GM19099 (cell line): Measurements from ENCODE around the gene CRYBB3.

ENCODE experiments used
- POLR2A ChIP-seq: IDR thresholded peaks from 3 replicates; pipeline ENCODE4 v1.6.1; 2011; ENCODE audit warnings: low read depth; ENCODE audit not compliant: insufficient read length; ENCODE audit errors: extremely low read depth

CRYBB3 gene

DNA sequence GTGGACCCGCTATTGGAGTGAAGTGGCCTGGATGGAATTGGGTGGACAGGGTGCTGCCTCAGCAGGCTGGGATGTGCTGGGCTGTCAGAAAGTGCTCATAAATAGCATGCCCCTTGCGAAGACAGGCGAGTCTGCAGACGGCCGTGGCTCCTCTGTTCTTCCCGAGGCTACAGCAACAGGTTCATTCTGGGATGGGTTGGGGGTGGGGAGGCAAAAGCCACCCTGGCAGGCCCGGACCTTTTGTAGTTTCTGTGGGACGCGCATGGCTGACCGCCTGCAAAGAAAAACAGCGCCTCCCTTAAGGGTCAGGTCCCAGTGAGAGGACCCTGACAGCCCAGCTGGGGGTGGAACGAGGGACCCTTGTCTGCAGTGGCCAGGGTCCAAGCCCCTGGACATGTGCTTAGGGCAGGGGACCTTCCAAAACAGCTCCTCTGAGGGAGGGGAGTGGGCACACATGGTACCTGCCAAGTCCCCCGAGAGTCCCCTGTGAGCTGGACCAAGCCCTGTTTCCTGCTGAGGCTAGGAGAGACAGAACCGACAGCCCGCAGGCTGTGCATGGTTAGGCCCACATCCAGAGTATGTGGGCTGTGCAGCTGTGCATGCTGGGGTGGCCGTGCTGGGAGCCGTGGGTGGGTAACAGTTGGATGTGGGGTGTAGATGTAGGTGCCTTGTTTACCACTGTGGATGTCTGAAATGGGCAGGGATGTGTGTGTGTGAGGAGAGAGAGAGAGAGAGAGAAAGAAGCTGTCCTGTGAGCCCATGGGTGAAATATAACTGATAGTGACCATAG is at the start of gene CRYBB3:
TSS of gene CRYBB3 (plus strand) at position 128 of the 790 bp plus-strand sequence. CDS start 1,539 bp downstream, outside the sequence.
- TF ChIP-seq POLR2A = no peak

DNA sequence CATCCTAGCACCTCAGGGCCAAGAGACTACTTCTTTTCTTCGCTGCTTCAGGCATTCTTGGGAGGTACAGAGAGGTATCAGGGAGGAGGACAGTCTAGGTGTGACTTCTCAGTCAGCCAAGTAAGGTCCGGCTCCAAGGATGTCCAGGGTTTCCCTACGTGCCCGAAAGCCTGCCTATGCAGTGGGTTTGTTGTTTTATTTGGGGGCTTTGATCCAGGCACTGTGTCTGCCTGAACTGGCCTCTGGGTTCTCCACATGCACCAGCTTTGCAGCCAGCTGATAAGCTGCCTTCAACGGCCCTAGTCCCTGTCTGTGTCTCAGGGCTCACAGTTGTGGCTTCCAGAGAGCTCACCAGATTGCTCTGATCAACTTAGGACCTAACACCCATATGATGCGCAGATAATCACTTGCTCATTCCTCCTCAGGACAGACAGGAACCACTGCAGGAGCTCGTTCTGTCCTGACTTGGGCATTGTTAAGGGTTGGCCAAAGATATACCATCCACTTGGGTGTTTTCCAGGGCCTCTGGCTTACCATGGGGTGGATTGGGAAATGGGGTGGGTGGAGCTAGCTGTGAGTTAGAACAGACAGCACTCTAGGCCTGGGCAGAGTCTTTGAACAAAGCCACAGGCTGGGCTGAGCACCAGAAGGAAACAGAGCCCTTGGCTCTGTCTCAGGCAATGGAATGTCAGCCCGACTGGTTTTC is 45.5 kb upstream of the CRYBB3 start:
- TF ChIP-seq POLR2A = no peak

DNA sequence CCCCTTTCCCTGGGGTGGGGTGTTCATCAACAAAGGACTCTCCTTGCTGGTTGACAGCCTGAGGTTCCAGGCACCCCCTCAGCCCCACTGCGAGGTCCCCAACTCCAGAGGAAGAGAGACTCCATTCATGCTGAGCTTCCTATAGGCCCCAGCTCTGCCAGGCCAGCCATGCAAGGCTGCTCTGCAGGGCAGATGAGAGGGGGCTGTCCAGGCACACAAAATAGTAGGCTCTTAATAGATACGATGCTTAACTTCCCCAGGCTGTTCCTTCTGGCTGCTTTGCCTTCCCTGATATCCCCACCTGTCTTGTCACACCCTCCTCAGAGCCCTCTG is 45.0 kb upstream of the CRYBB3 start:
- TF ChIP-seq POLR2A = no peak

DNA sequence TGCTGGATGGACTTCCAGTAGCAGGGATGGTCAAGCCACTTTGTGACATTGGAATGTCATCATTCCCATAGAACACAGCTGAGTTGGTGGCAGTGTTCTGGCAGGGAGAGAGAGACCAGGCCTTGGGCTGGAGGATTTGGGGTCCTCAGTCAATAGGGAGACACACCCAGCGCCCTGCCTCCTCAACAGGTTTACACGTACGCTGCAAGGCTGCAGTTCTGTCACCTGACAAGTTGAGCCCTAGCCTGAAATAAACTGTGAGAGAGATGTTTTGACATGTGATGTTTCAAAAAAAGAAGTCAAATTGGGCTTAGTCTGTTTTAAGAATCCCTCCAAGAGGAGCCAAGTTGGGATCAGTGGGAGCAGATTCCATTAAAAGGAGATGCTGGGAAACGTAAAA is 42.9 kb upstream of the CRYBB3 start:
- no peak for TF ChIP-seq POLR2A

DNA sequence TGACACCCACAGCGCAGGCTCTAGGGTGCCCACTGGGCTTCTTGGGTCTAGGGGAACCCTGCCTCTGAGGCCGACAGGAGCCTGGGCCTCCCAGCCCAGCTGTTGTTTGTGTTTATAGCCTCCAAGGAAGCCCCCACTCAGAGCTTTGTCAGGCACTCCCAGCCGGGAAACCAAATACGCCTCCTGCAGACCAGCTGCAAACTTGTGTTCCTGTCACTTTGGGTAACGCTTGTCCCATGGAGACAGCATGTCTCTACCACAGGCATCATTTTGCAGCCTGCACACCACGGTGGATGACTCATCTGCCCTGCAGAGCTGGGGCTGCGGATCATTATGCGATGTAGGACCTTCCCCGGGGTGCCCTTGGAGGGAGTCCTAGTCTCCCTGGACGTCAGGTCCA is 40.6 kb upstream of the CRYBB3 start:
- no peak for TF ChIP-seq POLR2A

DNA sequence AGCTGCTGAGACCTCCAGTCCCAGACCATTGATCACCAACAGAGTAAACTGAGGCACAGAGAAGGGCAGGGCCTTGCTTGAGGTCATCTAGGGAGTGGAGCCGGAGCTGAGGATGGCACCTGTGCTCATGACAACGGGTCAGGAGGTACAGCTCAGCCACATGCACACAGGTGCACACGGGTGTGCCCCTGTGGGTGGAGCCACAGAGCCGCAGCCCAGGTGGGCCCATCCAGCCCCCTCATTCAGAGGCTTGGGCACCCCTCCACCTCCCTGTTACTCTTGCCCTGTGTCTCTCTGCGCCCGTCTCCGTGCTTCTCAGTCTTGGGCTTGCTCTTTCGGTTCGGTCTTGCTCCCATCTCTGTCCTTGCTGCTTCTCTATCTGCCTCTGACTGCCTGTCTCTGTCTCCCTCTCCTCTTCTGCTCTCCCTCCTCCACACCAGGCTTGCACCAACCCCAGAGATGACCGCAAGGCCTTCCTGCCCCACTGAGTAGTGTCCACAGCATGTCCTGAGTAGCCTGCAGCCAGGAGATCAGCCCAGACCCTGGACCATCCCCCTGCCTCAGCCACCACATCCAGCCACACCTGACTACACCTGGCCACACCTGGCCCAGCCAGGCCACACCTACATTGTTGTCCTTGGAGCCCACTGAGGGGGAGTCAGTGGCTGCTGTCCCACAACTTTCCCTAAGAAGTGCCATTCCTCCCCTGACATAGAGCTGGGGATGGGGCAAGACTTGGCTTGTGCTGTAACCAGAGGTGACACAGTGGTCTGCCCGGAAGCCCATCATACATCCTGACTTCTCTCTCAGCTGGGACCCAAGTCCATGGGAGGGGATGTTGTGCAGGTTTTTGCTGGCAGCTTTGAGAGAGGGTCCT is 39.3 kb upstream of the CRYBB3 start:
- no peak for TF ChIP-seq POLR2A

DNA sequence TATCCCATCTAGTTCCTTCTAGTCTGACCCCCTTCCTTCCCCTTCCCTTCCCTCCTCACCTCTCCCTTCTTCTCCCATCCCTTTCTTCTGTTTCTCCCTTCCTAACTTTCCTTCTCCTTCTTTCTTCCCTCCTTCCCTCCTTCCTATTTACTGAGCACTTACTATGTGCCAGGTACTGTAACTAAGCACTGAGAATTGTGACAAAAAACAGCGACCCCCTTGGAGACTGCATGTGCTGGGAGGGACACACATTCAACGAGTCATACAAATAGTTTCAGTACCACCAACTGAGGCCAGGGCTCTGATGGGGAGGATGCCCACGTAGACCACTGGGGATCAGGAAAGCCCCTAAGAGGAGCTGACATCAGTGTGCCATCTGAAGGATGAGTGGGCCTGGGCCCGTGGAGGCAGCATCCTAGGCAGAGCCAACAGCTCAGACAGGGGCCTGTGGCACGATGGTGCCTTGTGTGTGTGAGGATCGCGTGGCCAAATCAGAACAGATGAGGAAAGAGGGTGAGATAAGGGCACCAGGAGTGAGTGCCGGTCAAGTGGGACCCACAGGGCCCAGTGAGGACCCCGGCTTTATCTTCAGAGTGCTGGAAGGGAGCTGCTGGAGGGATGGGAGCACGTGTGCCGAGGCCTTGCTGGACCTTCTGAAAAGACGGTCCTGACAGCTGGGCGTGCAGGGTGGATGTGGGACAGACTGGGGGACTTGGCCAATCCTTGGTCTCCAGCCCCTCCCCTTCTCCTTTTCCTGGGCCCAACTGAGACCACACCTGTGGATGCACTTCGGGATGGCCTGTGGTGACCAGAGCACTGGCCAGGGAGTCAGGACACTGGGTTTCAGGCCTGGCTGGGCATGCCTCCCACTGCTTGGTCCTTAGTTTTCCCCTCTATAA is 38.4 kb upstream of the CRYBB3 start:
- no peak for TF ChIP-seq POLR2A

DNA sequence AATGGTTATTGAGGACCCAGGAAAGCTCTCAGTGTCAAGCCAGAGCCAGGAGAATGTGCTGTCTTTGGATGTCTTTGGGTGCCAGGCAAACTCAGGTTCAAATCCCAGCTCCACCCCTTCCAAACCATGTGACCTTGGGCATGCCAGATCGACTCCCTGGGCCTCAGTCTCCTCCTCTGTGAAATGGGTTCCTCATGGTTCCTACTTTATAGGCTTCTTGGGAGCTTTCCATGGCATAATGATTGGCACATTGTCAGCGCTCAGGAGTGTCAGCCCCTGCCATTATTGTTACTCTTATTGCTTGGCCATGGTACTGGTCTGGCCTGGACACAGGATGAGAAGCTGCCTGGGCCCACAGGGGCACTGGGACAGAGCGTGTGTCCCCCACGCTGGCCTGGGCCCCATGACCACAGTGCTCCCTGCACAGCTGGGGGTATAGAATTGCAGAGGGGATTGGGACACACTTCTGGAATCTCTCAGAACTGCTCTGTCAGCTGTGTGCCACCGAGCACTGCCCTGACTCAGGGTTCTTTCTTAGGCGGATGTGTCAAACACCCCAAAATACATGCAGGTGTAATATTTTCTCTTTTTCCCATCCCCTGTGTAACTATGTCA is 37.6 kb upstream of the CRYBB3 start:
- TF ChIP-seq POLR2A = no peak

DNA sequence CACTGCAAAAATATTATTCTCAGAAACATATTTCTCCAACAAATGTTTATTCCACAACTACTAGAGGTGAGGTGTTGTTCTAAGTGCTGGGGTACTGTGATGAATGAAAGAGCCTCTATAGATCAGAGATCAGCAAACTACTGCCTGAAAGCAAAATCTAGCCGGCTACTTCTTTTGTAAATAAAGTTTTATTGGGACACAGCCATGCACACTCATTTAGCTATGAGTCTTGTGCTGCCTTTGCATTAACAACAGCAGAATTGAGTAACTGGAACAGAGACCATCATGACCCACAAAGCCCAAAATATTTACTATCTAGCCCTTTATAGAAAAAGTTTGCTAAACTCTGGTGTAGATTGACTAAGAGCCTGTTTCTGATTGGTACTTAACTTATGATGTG is 37.1 kb upstream of the CRYBB3 start:
- no peak for TF ChIP-seq POLR2A

DNA sequence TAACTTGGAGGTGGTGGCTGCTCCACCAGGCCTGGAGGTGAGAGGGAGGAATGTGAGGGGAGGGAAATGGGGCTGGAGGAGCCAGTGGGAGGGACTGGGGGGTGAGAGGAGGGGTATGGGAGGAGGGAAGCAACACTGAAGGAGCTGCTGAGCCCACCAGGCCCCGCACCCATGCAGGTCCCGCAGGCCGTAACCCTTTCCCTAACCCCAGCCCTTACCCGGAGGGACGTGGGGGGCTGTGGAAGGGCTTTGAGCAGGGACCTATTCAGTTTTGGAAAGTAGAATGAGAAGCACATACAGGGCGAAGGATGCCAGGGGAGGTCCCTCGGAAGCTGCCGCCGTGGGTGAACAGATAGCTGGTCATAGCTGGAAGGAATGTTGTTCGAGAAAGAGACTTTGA is 33.9 kb upstream of the CRYBB3 start:
- TF ChIP-seq POLR2A = no peak

DNA sequence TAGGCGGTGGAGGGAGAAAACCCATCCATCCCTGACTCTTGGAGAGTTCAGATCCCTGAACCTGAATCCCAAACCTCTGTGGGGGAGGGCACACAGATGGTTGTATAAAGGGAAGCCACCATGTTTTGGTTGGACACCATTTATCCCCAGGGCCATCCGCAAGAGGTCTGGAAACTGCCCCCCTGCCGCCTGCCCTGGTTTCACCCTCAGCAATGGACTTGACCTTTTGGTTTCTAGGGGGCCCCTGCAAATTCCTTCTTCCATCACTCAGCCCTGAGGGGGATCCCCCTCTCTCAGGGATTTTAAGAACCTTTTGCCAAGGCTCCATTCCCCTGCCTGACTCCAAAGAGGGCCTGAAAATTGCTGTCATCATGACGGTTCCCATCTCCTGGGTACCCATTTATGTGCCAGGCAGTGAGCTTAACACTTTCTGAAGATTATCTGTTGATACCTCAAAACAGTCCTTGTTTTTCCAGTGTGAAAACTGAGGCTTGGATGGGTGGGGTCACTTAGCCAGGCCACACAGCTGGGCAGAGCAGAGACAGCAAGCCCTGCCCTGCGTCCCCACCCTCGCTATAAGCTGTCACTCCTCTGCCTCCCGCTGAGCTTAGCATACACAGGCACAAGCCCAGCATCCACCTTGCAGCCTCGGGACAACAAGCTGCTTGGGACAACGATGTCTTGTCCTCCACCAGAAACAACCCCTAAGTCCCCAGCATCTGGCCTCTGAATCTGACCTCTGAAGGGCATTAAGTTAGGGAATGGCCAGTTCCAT is 33.2 kb upstream of the CRYBB3 start:
- TF ChIP-seq POLR2A = no peak

DNA sequence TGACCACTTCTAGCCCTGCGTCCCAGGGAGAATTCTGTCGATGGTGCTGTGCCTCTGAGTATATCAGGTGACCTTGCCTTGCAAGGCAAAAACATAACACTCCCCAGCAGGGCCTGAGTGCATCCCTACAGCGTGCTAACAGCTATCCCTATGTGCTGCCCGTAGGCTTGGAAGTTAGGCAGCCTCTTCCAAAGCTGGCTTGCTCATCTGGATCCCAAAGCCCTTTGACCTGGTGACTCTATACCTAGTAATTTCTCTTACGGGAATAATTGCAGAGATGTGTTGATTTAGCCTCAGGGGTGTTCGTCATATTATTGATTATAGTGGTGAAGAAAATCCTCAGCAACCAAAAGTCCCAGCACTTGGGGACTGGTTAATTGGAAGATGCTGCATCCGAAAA is 32.6 kb upstream of the CRYBB3 start:
- no peak for TF ChIP-seq POLR2A

DNA sequence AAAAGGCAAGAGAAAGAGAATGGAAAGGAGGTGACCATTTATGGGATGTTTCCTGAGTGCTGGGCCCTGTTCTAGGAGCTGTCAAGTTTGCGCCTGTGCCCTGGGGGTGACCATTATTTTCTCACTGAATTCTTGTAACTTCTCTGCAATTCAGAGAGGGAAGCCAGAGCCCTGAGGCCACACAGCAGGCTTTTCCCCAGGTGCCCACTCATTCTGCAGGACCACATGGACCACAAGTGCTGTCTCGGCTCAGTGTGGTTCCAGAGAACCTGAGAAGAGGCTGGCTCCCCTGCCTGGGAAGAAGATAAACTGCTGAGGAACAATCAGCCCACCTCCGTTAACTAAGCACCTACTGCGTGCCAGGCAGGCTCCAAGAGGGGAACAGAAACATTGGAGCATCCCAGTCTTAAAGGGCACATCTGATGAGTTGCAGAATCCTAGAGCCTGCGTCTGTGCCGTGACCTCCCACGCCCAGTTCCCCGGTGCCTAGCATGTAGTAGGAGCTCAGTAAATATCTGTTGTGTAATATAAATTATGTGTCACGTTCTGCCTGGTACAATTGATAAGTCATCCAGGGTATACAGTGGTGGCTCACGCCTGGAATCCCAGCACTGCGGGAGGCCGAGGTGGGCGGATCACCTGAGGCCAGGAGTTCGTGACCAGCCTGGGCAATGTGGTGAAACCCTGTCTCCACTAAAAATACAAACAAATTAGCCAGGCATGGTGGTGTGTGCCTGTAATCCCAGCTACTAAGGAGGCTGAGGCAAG is 31.6 kb upstream of the CRYBB3 start:
- no peak for TF ChIP-seq POLR2A
